Activated CD4-positive, alpha-beta T cell treated with anti-CD3 and anti-CD28 coated beads, Interleukin-2, Interleukin-4, amounts not matched to agents 100 ng/mL and 50 ng/mL, durations not matched to agents 16 hours and 8 hours (primary cell): ENCODE results near the gene EPN1.

Source experiments
- DNase-seq: peaks from one replicate; pipeline ENCODE4 v3.0.0-alpha.2; 2020; ENCODE audit warnings: low spot score

EPN1 gene

GRCh38 chr19:55646889-55647731 is 27.9 kb upstream of the EPN1 start:
- no peak for DNase-seq

GRCh38 chr19:55647732-55648584 is 27.1 kb upstream of the EPN1 start, which contains the start of gene CCDC106:
TSS of gene CCDC106 (plus strand) at chr19:55648212. CDS start at chr19:55649047, 835 bp downstream.
- no peak for DNase-seq

DNA sequence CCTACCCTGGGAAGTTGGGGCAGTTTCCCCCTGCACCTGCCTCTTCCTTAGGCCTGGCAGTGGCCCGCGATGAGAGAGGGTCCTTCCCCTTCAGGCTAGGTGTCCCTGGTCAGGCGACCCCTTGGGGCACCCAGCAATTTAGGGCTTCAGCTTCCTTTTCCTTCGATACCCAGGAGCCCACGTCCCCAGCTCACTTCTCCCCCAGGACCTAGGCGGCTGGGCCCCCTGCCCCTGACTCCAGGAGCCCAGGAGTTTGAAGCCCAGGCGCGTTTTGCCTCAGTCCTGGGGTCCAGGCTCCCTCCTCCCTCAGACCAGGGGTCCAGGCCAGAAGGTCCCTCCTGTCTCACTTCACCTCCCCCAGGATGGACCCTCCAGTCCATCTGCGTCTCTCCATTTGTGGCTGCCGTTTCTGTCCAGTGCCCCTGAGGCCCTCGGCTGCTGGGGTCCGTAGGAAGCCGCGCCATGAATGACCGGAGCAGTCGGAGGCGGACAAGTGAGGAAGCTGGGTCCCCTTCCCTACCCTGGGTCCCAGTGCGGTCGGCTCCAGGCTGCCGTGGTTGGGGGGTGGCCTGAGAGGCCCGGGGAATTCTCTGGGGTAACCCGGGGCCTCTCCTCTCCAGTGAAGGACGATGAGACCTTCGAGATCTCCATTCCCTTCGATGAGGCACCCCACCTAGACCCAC is 26.3 kb upstream of the EPN1 start:
- no peak for DNase-seq

DNA sequence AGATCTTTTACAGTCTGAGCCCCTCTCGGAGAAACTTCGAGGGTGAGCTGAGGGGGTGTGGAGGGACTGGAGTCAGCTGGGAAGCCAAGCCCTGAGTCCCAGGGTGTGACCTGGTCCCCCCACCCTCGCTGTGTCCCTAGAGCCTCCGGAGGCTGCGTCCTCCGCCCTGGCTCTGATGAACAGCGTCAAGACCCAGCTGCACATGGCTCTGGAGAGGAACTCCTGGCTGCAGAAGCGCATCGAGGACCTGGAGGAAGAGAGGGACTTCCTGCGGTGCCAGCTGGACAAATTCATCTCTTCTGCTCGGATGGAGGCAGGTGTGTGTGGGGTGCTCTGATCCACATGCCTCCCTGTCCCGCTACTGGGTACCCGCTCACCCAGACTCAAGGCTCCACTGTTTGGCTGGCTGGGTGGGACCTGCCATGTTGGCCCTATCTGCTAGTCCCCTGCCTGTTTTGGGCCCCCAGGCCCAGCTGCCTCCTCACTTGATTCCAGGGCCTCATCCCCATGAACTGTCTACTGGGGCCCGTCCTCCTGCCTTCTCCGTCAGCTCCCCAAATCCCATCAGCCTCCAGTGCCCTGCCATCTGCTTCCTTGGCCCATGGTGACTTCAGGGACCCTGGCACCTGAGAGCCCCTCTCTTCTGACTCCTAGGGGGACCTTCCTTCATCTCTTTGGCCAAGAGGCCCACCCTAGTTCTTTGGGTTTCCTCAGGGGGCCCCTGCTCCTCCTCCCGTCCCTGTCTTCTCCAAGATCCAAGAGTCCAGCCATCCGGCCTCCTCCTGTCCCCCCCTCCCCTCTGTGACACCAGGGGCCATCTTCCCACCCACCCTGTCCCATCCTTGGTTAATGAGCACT is 25.5 kb upstream of the EPN1 start:
- DNase-seq, result no peak

GRCh38 chr19:55650126-55650557 is 24.9 kb upstream of the EPN1 start:
- no peak for DNase-seq

DNA sequence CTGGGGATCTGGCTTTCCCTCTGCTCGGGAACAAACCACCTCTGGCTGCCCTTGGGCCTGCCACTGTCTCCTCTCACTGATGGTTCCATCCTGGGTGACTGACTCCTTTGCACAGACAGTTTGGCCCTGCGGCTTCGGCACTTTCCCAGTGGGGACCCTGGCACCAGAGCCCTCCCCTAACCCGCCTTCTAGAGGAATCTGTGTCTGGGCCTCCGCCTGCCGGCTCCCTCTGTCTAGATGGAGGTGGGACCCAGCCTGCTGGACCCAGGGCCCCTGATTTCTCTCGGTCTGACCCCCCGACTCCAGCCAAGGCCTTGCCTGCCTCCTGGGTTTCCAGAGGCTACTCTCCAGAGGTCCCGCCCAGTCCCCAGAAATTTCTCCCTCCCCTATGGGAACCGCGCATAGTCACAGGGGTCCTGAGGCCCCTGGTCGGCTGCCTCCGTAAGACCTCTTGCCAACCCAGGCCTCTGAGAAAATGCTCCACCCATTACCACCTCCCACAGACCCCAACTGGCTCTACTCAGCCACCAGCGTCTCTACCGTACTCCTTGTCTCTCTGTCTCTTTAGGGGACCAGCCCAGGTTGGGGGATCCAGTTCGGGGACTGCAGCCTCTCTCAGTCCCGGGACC is 24.3 kb upstream of the EPN1 start:
- DNase-seq, result no peak

DNA sequence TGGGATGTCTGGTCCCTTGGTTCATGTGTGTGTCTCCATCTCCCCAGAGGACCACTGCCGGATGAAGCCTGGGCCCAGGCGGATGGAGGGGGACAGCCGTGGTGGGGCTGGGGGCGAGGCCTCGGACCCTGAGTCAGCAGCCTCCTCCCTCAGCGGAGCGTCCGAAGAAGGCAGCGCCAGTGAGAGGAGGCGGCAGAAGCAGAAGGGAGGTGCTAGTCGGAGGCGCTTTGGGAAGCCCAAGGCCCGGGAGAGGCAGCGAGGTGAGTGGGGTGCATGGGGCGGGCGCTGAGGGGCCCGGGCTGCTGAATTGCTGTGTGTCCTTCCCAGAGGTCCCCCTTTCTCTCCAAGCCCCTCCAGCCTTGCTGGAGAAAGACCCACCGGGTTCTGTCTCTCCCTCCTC is 23.8 kb upstream of the EPN1 start:
- no peak for DNase-seq

DNA sequence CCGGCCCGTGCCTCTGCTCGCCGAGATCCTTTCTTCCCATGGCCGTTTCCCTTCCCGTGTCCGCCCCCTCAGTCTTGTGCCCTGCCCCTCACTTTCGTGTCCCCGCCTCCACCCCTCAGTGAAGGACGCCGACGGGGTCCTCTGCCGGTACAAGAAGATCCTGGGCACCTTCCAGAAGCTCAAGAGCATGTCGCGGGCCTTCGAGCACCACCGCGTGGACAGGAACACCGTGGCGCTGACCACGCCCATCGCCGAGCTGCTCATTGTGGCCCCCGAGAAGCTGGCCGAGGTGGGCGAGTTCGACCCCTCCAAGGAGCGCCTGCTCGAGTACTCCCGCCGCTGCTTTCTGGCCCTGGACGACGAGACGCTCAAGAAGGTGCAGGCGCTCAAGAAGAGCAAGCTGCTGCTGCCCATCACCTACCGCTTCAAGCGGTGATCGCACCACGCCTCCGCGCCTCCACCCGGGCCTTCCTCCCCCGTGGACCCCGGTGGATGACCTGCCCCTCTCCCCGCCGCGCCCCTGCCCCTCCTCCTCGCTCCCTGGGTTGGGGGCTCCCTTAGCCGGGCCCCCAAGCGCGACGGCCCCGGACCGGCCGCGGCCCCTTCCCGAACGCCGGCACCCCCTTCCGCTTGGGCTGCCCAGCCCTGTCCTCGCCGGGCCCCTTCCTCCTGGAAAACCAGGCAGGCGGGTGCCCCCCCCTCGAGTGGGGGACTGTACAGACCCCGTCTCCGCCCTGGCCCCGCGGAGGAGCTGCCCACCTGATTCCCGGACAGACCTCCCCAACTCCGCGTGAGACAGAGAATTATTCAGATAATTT is 22.5 kb upstream of the EPN1 start:
- no peak for DNase-seq

DNA sequence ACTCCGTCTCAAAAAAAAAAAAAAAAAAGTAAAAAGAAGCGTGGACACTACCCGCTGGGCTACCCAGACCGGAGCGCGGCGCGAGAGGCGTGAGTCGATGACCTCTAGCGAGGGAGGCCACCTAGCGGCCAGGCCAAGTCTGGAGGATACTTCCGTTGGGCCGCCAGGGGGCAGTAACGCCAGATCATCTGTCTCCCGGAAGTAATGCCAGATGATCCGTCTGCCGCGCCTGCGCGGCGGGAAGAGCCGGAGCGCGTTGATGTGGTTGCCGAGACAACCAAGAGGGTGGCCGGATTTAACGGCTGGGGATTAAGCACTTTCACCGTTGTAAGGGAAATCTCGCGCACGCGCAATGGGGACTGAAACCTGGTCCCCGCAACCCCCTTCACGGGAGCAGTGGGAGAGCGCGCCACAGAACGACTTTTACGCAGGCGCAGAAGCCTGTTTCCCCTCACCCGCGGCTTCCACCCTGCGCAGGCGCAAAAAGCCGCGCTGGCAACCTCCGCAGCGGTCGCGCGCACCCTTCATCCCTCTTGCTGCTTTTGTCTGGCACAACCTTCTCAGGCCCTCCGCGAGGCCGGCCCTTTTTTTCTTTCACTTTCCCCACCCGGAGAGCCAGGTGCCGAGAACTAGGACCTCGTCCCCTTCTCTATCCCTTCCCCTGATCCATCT is 21.2 kb upstream of the EPN1 start:
- peak; percentile 98 for DNase-seq

- peak; percentile 100 for DNase-seq
Observed at GRCh38 chr19:55654323-55654867, 20.6 kb upstream of the EPN1 start.

DNA sequence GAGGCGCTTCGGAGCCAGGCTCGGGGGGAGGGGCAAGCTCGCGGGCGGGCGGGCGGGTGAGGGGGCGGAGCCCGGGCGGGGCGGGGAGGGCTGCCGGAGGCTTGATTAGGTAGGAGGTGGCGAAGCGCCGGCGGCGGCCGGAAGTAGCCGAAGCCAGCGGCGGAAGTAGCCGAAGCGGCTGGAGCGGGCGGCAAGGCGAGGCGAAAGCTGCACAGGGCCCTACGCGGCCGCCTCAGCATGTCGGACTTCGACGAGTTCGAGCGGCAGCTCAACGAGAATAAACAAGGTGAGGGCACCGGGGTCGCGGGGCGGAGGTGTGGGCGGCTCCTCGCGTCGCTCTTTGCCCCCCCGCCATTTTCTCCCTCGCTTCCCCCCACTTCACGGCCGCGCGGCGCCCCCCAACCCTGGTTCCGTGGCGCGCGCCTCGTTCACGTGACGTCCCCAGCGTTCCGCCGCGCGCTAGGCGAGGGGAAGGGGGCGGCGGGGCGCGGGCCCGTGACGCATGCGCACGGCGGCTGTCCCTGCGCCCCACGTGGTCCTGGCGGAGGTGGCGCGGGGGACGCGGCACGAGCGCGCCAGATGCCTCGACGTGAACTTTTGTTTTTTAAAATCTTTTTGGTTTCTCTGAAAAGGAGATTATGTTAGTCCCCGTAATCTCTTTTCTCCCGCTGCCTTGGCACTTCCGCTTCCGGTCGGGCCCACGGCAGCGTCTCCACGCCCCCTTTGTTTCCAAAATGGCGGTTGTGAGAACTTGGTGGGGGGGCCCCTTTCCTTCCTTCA is 20.0 kb upstream of the EPN1 start, which contains the start of gene U2AF2:
U2AF2 (plus strand) TSS at position 168 of the 780 bp plus-strand sequence; CDS start at position 238, 70 bp downstream.
- peak; percentile 96 for DNase-seq

GRCh38 chr19:55655648-55656040 is 19.4 kb upstream of the EPN1 start:
- DNase-seq, result no peak

DNA sequence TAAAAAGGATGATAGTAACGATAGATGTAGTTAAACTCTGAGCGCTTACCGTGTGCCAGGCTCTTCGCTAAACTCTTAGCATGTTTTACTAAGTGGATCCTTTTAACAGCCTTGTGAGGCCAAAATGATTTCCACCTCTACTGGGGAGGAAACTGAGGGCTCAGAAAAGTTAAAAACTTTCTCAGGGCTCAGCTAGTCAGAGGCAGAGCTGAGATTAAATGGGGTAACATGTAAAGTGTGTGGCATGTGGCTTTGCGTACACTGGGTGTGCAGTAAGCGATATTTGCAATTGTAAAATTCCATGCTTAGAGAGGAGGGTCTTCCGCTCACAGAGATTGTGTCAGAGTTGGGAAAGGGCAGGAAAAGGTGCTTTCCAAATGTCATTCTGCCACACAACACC is 18.5 kb upstream of the EPN1 start:
- DNase-seq, result no peak

DNA sequence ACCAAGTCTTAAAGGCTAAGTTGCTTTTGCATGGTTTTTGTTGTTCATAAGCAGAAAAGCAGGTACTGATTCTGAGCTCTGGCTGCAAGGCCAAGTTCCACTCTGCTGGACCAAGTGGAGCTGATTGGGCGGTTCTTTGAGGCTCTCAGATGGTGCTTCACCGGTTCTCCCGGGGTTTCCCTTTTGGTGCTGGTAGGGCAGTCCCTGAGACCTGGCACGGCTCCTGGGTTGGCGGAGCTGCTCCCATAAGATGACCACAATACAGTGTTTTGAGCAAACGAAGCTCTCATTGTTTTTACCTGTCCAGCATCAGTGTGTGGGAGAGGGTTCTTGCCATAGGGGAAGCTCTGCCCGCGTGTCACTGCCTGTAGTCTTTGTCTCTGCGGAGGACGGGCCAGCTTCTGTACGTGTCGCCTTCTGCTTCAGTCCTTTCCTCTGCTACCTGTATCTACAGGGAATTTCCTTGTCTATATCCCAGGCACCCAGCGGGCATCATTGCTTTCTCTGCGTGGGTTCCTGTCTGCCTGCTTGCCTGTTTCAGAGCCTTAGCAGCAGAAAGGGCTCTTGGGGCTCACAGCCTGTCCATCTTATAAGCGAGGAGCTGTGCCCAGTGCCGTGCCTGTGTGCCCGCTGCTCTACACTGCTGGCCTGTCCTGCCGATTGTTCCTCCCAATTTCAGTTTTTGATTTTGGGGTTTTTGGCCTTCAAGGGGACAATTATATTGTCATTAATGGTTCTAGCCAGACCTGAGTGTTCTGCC is 17.9 kb upstream of the EPN1 start:
- no peak for DNase-seq

DNA sequence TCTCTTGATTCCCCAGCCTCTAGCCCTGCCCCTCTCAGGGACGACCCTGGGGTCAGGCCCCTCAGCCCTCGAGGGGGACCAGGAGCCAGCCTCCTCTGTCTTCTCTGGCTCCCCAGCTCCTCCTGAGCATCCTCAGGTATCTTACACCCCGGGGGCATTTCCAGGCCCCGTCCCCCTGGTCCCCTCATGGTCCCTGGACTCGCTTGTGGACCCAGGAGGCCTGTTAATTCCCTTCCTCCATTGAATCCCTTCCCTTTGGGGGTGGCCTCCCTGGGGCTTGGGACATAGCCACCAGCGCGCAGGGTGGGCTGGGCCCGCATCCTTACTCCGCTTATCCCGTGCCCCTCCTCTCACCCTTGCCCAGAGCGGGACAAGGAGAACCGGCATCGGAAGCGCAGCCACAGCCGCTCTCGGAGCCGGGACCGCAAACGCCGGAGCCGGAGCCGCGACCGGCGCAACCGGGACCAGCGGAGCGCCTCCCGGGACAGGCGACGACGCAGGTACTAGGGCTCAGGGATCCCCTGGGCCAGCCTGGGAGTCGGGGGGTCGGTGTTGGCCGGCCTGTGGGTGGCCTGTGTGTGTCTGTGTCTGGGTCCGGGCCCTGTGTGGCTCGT is 16.1 kb upstream of the EPN1 start:
- DNase-seq, result no peak

DNA sequence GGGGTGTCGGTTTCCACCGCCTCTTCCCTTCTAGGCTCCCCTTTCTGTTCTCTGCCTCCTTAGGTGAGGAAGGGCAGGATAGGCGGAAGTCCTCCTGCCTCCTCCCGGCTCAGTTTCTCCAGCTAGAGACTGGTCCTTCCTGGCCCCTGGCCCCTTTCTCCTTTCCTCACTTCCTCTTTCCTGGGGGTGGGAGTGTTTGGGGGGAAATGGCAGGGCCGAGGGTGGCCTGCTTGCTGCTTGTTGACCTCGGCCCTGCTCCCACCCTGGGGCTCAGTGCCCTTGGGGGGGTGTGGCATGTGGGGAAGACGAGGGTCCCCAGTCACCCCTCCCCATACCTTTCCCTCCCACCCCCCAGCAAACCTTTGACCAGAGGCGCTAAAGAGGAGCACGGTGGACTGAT is 15.2 kb upstream of the EPN1 start:
- DNase-seq, result no peak

DNA sequence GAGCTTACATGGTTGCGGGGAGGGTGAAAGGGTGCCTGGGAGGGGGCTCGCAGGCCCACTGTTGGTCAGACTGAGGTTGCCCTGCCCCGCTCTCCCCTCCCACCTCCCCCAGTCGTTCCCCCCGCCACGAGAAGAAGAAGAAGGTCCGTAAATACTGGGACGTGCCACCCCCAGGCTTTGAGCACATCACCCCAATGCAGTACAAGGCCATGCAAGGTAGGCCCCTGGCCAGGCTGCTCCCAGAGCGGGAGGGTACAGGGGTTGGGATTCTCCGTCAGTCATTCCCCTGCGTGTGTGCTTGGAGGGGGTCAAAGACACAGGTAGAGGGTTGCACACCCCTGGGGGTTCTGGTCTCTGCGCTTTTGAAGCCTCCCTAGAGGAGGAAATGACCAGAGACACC is 14.6 kb upstream of the EPN1 start:
- DNase-seq, result no peak
